HG03159 (cell line): ENCODE data around the gene KLHL36.
"Not testable (repeated sequence)": the region's sequence is repeated elsewhere in the genome, so short reads cannot be mapped to it uniquely, and the experiment has no call there.

Experiments used
- ATAC-seq: cut with Tn5 transposase; IDR thresholded peaks from one replicate; pipeline ENCODE4 v1.9.1; 2021; ENCODE audit warnings: mild to moderate bottlenecking, moderate library complexity; ENCODE audit not compliant: unreplicated experiment

KLHL36 gene

DNA sequence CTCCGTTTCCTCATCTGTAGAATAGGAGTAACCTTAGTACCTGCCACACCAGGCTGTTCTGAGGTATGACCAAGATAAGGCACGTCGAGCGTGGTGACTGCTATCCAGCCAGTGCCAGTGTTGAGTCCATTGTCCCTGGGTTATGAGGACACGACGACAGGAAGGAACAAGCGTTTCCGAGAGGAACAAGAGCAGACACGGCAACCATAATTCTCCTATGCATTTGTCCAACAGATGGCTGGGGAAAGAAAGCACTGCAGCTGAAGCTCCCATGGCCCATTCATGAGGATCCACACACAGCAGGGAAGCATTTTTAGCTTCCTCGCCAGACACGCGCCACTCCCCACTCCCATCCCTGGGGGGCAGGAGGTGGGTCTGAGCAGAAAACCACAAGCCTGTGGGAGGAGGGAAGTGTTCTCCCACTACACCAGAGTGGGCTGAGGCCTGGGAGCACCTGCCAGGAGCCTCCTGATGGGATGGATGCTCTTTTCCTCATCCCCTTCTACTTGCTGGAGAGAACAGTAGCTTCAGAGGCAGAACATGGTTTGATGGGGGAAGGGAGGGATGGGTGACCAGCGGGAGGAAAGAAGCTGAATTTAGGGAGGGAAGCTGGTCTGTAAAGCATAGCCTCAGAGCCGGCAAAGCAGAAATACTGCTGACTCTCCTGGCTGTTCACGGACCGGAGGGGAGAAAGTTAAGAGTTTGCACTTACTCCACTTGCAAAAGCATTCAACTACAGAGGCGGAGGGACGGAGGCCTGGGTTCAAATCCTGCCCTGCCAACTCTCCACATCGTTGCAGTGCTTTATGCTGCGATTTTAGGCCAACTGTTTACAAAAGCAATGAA lies 33.1 kb upstream of the KLHL36 start:
- ATAC-seq: no peak

DNA sequence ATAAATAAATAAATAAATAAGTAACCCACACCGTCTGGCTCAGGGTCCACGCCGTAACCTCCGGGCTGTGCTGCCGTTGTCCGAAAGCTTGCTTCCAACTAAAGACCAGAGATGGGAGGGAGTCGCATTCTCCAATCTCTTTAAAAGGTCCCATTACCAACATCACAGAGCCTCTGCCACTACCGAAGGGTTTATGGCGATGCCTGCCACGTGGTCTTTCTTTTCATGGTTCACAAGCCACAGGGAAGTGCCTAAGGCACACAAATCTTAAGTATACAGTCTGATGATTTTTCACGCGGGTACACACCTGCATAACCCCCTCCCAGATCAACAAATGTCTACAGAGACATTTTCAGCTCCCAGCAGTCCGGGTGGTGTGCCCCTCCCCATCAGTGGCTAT lies 31.8 kb upstream of the KLHL36 start:
- no peak for ATAC-seq

DNA sequence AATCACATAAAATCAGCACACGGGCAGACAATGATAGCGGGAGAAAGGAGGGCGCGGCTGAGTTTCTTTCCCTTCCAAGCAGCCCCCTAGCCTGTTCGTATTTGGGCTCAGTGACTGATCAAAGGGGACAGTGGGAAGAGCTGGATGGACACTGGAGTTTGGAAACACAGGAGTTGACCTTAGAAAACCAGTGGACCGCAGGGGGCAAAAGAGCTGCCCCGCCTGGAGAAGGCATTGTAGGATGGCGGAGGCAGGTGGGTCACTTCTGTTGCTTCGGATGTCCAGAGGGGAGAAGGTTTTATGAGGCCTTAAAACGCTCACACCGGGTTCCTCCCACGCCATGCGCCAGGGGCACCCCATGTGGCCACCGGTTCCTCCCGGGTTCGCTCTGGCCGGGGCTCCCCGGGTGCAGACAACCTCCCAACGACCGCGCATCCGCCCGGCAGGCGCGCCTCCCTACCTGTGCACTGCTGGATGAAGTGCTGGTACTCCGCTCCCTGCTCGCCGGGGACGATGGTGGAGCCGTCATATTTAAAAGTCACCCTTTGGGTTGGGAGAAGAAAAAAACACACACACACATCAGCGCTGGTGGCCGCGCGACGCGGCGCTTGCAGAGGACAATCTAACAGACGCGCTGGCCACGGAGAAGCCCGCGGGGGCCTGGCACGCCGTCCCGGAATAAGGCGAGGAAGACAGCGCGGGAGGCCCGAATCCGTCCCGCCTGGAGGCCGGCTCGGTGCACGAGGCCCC lies 31.1 kb upstream of the KLHL36 start:
- ATAC-seq: no peak

DNA sequence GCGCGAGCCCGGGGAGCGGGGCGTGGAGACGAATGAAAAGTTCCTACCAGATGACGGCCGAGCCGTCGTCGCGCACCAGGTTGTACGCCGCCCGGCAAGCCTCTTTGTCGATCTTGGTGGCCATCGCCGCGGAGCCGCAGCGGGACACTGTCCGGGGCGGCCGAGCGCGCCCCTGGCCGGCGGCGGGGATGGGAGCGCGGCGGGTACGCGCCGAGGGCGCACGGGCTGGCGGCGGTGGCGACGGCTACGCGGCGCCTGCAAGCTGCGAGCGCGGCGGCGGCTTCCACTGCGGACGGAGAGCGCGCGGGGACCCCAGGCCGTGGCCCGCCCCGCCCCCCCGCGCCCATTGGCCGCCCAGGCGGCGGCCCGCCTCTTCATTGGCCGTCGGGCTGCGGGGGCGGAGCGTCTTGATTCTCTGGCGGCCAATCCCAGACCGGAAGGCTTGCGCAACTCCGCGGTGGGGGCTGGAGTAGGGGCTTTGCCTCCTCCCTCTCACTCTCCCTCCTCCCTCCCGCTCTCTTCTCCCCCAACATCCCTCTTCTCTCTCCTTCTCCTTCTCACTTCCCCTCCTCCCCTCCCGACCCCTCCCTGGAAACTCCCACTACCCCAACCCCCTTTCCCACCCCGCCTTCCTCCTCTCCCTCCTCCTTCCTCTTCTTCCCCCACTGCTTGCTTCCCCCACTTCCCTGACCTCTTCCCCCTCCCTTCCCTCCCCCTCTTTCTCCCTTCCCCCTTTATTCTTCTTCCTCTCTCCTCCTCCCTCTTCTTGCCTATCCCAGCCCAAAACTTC lies 30.3 kb upstream of the KLHL36 start, which contains the start of gene COTL1:
COTL1 (minus strand) TSS at position 288 of the 790 bp plus-strand sequence; CDS start at position 124, 164 bp downstream.
- peak; percentile 75 for ATAC-seq

GRCh38 chr16:84618581-84619460 lies 29.5 kb upstream of the KLHL36 start:
- no peak for ATAC-seq

DNA sequence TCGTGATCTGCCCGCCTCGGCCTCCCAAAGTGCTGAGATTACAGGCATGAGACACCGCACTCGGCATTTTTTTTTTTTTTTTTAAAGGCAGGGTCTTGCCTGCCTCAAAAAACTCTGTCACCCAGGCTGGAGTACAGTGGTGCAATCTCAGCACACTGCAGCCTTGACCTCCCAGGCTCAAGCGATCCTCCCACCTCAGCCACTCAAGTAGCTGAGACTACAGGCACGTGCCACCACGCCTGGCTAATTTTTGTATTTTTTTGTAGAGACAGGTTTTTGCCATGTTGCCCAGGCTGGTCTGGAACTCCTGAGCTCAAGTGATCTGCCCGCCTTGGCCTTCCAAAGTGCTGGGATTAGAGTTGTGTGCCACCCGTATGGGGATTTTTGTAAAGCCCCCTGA lies 27.4 kb upstream of the KLHL36 start:
- not testable (repeated sequence) for ATAC-seq

DNA sequence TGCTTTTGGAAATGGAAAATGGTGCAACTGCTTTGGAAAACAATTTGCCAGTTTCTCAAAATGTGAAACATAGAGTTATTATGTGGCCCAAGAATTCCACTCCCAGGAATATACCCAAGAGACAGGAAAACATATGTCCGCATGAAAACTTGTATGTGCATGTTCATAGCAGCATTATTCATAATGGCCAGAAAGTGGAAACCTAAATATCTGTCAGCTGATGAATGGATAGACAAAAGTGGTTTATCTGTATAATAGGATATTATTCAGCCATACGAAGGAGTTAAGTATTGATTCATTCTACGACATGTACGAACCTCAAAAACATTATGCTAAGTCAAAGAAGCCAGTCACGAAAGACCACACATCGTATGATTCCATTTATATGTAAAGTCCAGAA lies 22.8 kb upstream of the KLHL36 start:
- ATAC-seq: no peak

DNA sequence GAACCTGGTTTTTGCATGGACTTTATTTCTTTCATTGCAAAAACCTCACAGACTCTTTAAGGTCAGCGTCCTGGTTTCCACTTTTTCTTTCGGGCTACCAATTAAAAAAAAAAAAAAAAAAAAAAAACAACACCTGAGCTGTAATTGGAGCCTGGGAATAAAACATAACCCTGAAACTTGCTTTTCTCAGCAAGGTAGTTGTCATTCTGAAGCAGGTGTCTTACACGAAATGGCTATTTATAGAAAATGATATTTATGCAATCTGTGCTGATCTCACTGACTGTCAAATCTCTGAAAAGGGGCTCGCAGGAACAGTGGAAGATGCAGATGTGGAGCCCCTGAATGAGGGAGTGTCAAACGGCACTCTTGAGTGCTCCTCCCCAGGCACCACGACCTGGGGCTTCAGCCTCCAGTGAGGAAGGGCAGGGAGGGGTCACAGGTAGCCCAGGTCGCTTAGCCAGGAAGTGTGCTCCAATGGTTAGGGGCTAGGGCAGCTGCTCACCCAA lies 20.0 kb upstream of the KLHL36 start:
- ATAC-seq: no peak

- ATAC-seq: no peak
These were observed 18.7 kb upstream of the KLHL36 start for GRCh38 chr16:84629580-84629979.

DNA sequence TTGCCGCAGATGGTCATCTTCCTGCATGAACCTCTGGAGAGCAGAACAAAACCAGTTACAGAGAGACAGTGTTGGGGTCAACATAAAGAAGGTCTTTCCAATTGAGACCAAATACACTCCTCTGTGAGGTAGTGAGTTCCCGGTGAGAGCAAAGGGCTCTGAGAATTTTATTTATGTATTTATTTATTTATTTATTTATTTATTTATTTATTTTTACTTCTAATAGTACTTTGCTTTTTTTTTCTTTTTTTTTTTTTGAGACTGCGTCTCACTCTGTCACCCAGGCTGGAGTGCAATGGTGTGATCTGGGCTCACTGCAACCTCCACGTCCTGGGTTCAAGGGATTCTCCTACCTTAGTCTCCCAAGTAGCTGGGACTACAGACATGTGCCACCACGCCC lies 18.3 kb upstream of the KLHL36 start:
- no peak for ATAC-seq

- no peak for ATAC-seq
These were observed 17.7 kb upstream of the KLHL36 start for GRCh38 chr16:84630446-84631152.

DNA sequence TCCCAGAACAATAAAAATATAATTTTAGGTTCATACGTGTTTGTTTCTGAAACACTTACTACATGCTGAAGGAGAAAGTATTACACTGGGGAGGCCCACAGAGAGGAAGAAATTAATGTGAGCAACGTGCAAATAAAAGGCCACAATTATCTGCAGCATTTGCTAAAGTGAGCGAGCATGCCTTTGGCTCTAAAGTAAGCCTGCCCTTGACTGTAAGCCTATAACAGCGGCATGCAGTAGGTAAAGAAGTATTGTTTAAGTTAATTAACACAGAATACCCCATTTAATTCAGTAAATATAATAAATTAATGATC lies 17.2 kb upstream of the KLHL36 start:
- ATAC-seq: no peak

GRCh38 chr16:84631886-84632285 lies 16.4 kb upstream of the KLHL36 start:
- ATAC-seq: no peak

GRCh38 chr16:84632862-84633261 lies 15.4 kb upstream of the KLHL36 start:
- ATAC-seq: not testable (repeated sequence)

- ATAC-seq: no peak
These were observed 14.7 kb upstream of the KLHL36 start for GRCh38 chr16:84633622-84634021.

DNA sequence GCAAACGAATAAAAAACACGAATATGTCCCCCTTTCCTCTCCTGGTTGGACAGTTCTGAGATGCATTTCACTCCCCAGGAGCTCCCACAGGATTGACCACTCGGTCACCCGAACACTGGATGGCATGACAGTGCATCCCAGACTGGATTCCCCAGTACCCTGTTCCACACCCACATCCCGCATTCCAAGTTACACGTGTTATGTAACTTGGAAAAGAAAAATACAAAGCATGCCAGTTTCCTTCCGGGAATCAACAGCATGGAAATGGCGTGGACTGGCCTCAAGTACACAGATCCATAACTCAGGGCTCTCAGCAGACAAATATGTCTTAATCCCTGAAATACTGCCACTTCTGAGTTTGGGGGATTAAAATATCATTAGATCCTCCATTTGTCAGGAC lies 12.6 kb upstream of the KLHL36 start:
- ATAC-seq: no peak

DNA sequence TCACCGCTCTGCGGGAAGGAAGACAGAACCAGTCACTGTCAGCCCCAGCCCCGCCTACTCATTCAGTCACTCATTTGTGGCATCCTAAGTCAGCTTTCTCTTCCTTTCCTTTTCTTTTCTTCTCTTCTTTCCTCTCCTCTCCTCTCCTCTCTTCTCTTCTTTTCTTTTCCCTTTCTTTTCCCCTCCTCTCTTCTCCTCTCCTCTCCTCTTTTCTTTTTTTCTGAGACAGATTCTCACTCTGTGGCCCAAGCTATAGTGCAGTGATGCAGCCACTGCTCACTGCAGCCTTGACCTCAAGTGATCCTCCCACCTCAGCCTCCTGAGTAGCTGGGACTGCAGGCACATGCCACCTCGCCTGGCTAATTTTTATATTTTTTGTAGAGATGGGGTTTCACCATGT lies 10.6 kb upstream of the KLHL36 start:
- no peak for ATAC-seq

GRCh38 chr16:84638231-84638806 lies 10.0 kb upstream of the KLHL36 start:
- no peak for ATAC-seq

GRCh38 chr16:84640145-84640544 lies 8.2 kb upstream of the KLHL36 start:
- no peak for ATAC-seq
